K562 (cell line): ENCODE data around the gene ADSS1.

Source experiments
- RAD21 ChIP-seq, 2 experiments: fragments of 250-450 bp in 1 of 2; fragments of 450-650 bp in 1 of 2; sonication (Bioruptor Pico) in 1 of 2; formaldehyde crosslinking in 1 of 2; IDR thresholded peaks in 1 of 2; conservative IDR thresholded peaks in 1 of 2; 2 replicates each; pipeline versions ENCODE4 v1.4.0 to v1.8.0; 2020 to 2022; ENCODE audit warnings: mild to moderate bottlenecking in 2 of 2, moderate library complexity in 1 of 2
- TF ChIP-seq, protein P1 (sequence below), 3 experiments: IDR thresholded peaks in 2 of 3; conservative IDR thresholded peaks in 1 of 3; 2 replicates each; pipeline ENCODE4 v1.5.1; 2011 to 2012; ENCODE audit warnings: low read length in 3 of 3, mild to moderate bottlenecking in 3 of 3, control low read depth in 2 of 3, improper control_type of control experiment in 1 of 3, inconsistent platforms in 1 of 3, low read depth in 1 of 3, mixed read lengths in 1 of 3, moderate library complexity in 1 of 3; ENCODE audit not compliant: insufficient read depth in 2 of 3

DNA sequence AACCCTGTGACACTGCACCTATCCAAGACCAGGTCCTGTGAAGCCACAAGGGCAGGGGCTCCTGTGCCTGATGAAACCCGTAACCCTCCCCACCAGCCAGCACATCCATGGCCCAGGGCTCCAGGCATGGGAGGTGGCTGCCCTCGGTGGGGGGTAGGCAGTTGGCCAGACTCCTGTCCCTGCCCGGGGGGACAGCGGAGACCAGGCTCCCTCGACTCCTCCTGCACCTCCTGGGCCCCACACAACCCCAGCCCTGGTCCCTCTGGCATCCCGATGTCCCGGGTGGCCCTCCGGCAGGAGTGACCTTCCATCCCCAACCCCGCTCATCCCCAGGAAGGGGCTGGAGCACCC, 60.2 kb downstream of the ADSS1 start:
- no peak for TF ChIP-seq RAD21 (CRISPR knock-in tag; conservative IDR thresholded peaks at IDR 0.05 in 1 of 2, IDR thresholded peaks at IDR 0.05 in 1 of 2)
- TF ChIP-seq, protein P1, sequence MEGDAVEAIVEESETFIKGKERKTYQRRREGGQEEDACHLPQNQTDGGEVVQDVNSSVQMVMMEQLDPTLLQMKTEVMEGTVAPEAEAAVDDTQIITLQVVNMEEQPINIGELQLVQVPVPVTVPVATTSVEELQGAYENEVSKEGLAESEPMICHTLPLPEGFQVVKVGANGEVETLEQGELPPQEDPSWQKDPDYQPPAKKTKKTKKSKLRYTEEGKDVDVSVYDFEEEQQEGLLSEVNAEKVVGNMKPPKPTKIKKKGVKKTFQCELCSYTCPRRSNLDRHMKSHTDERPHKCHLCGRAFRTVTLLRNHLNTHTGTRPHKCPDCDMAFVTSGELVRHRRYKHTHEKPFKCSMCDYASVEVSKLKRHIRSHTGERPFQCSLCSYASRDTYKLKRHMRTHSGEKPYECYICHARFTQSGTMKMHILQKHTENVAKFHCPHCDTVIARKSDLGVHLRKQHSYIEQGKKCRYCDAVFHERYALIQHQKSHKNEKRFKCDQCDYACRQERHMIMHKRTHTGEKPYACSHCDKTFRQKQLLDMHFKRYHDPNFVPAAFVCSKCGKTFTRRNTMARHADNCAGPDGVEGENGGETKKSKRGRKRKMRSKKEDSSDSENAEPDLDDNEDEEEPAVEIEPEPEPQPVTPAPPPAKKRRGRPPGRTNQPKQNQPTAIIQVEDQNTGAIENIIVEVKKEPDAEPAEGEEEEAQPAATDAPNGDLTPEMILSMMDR (IDR thresholded peaks at IDR 0.05 in 2 of 3, conservative IDR thresholded peaks at IDR 0.05 in 1 of 3; ENCODE audit: insufficient read depth in 2 of 3, low read depth in 1 of 3, low read length in 3 of 3) = no peak
